Measurements from ENCODE around the gene CCDC138.

CCDC138 gene

DNA sequence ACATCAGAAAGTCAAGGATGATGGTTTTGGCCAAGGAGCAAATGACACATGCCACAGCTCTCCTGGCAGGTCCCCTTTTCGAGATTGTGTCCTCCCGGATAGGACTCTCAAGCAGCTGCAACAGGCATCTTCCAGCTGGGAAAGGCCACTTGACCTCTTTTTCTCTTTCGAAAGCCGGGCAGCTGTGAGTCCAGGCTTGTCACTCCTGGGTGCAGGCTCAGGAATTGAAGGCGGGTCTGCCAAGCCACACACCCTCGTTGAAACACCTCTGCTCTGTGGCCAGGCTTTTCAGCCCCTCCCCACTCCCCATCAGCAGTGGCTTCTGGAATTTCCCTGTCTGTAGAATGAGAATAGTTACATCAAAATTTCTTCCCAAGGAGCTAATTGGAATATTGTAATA lies 98.0 kb downstream of the CCDC138 start:
- DNase-seq (ENCODE audit: insufficient read length, low spot score) (no peak), FAIRE-seq (no peak)

DNA sequence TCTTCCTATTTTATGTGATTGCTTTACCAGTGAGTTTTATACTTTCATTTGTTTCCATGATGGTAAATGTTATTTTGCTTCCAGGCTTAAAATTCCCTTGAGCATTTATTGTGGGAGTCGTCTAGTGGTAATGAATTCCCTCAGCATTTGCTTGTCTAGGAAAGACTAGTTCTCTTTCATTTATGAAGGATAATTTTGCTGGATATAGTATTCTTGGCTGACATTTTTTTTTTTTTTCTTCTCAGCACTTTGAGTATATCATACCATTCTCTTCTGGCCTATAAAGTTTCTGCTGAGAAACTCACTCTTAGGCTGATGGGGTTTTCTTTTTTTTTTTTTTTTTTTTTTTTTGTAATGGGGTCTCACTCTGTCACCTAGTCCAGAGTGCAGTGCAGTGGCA lies 103.3 kb downstream of the CCDC138 start:
- DNase-seq (ENCODE audit: insufficient read length, low spot score) (no peak), FAIRE-seq (no peak)

DNA sequence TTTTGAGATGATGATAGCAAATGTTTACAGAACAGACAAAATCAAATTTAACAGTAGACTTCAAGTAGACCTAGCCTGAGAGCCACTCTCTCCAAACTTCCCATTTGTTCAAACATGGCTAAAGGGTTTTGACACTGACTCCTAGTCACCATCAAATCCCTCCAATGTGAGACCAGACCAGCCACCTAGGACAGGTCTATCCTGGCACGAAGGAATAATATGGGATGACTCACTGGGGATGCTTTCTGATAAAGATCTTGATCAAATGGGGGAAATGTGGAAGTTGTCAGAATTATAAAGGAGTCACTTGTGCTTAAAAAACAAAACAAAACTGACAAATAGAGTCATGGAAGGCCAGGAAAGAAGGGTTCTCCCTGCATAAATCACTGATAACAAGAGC lies 106.7 kb downstream of the CCDC138 start:
- no peak for FAIRE-seq
- DNase-seq (ENCODE audit: insufficient read length, low spot score) = no peak

DNA sequence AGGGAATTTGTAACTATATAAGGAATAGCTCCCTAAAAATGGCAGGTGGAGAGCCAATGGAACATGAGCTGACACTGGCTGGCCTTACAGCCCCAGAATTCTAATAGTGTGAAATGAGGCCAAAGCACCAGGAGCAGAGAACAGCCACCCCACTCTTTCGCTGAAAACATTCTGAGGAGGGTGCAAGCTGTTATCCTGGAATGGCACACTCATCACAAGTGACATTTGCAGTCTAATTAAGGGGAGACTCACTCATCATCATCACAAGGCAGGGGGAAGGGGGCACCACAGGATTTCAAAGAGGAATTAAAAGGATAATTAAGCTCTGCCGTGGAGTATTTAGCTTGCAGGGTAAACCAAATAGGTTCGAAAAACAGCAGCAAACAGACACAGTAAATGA lies 108.2 kb downstream of the CCDC138 start:
- FAIRE-seq (no peak), DNase-seq (ENCODE audit: insufficient read length, low spot score) (no peak)

DNA sequence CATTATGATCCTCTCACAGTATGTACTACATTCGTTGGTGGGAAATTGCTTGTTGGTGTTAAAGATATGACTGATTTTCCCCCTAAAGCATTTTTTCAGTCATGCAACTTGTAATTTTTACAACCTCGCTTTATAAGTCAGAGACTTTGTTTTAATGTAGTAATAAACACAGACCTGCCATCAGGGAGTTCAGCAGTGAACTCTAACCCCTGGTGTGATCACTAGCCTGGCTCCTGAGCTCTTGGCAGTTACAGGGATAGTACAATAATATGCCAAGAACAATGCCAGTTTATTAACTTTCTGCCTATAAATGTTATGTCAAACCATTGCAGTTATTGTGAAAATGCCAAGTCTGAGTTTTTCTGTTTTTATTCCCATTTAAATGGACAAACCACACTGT lies 108.6 kb downstream of the CCDC138 start:
- FAIRE-seq = no peak

DNA sequence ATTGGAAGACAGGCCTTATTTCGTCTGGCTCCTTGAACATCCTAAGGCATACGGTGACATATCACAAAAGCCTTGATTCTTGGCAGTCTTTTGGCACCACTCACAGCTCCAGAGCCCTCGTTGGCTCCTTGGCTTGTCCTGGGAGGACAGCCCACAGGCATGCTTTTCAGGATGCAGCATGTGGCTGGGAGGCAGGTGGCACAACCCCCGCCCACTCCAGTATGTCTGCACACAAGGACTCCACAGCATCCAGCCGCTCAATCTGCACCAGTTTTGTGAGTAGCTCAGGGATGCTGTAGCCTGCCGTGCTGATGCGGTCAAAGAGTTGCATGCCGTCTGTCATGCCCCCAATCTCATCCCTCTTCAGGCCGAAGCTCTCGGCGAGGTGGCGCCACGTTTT lies 110.2 kb downstream of the CCDC138 start:
- no peak for FAIRE-seq
- DNase-seq (ENCODE audit: insufficient read length, low spot score) = no peak

More for the DNA sequence above, 108.6 kb downstream of the CCDC138 start:
- DNase-seq (ENCODE audit: insufficient read length, low spot score) = no peak

DNA sequence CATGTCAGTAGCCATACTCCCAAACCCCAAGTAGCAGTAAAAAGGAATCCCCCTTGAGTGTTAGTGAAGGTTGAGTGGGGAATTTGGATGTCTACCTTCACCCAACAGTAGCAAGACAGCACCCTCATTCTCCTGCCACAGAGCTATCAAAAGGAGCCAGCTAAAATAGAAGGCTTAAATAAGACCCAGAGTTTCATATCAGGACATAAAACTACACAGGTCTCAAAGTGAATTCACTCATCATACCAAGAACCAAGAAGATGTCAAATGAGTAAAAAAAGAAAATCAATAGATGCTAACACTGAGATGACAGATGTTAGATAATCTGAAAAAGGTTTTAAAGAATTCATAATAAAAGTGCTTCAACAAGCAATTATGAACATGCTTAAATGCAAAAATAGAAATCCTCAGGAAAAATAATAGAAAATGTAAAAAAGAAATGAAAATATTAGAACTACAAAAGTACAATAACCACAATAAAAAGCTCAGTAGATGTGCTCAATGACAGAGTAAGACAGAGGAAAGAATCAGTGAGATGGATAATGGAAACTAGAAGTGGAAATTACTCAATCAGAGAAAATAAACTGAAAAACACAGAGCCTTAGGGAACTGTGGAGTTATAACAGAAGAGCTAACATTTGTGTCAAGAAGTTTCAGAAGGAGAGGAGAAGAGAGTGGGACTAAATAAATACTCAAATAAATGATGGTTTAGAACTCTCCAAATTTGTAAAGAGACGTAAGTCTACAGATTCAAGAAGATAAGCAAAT lies 111.9 kb downstream of the CCDC138 start:
- FAIRE-seq (no peak), DNase-seq (ENCODE audit: insufficient read length, low spot score) (no peak)

DNA sequence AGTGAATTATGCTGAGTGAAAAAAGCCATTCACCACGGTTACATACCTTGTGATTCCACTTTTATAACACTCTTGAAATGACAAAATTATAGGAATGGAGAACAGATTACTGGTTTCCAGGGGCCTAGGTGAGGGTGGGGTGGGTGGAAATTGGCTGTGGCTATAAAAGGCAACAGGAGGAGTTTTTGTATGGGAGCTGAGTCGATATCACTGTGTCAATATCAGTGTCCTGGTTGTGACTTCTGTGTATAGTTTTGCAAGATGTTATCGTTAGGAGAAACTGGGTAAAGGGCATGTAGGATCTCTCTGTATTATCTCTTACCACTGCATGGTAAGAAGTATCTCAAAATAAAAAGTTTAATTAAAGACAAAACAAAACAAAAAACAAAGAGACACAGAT lies 118.1 kb downstream of the CCDC138 start:
- DNase-seq (ENCODE audit: insufficient read length, low spot score) (no peak), FAIRE-seq (no peak)

DNA sequence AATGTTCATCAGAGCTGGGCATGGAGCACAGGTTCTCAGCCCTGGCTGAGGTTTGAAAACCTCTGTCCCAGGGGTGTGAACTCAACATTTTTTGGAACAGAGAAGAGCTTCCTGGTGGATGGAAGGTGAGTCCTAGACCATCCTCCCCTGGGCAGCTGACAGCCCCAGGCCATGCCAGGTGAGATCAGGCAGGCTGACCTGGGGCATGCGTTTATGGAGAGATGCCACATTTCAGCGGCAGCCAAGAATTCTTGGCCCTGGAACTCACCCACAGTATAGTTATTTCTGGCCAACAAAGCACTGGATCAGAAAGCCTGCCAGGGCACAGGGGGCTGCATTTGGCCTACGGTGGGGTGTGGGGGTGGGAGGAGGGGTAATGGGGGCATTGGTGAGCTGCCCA lies 118.6 kb downstream of the CCDC138 start:
- no peak for DNase-seq (ENCODE audit: insufficient read length, low spot score)
- FAIRE-seq = no peak

DNA sequence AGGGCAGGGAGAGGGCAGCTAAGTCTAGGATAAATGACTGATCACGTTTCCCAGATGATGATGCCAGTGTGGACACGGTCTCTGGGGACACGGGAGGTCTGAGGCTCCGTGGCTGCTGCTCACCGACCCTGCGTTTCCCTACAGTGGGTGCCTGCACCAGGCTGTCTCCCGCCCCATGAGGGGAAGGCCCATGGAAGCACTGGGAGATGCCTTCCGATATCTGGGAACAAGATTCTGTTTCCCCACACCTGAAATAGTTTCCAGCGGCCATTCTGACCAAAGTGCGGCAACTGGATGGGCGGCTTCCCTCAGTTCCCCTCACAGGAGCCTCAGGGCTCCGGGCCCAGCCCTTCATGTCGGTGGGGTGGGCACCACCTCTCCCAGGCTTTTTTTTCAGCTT lies 119.3 kb downstream of the CCDC138 start:
- no peak for FAIRE-seq

DNA sequence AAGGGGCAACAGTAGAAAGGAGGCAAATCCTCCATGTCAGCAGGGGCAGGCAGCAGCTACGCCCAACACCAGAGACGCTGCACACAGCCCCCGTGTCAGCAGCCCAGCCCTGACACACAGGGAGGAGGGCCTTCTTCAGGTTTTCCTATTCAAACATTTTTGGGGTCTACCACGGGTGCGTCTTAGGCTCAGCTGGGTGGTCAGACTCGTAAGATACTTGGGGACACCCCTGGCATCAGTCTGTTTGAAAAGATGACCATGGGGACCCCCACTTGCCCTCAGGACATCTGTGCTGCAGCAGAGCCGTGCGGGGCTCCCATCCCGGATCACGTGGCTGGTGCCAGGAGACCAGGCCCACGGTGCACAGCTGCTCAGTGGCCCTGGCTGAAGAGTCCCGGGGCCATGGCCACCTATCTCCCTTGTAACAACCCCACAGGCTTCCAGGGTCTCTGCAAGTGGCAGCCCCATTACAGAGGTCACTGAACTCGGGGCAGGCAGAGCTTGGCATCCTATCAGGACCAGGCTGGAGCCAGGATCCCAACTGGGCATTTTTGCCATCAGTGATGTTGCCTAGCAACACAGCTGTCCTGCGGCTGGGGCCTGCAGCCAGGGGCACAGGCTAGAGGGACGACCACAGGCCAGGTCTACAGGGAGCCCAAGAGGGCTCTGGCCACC lies 120.0 kb downstream of the CCDC138 start:
- DNase-seq (ENCODE audit: insufficient read length, low spot score) (no peak), FAIRE-seq (no peak)

More for the DNA sequence above, 119.3 kb downstream of the CCDC138 start:
- DNase-seq (ENCODE audit: insufficient read length, low spot score) = no peak

DNA sequence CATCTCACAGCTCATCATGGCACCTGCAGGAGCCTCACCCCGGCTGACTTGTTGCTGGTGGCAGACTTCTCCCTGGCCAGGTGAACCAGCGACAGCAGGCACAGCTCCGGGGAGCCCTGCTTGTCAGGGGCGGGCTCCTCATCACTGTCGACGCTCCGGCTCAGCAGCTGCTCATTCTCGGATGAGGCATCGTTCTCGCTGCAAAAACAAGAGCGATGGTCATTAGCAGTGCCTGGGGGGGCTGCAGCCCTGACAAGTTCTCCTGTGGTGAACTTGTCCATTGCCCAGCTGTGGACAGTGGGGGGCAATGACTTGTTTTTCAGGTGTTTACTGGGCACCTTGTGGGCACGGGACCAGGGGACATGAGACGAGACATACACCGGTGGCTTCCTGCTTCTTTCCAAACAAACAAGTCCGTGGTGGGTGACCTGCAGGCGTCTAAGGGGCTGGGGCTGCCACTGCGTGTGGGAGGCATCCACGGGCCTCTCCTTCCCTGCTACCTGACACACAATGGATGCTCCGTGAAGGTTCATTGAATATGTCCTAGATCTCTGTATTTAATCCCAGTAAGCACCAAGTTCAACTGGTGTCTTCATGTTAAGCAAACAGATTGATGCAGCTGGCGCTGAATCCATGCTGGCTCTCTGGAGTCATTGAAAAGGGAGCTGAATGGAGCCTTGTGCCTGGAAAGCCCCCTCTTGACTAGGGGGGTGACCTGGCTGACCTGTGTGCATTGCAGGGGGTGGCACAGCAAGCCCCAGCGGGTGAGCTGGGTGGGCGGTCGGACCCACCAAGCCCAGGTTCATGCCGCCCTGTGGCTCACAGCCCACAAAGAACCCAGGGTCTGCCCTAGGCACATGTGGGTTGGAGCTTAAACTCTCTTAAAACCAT lies 121.5 kb downstream of the CCDC138 start:
- no peak for FAIRE-seq
- no peak for DNase-seq (ENCODE audit: insufficient read length, low spot score)

DNA sequence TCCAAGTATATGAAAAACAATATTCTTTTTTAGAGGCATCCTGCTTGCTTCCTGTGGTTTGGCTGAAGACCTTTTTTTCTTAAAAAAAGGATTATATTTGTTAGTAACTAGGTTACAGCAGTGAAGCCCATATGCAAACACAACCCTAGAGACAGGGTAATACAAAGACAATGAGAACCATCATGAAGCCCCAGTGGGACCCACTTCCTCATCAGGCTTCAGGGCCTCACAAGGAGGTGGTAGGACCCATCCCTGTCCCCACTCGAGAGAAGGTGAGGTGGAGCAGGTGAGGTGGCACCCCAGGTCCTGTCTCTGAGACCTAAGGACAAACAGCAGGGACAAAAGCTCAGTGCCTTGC lies 122.1 kb downstream of the CCDC138 start:
- no peak for FAIRE-seq
- DNase-seq (ENCODE audit: insufficient read length, low spot score) = no peak

DNA sequence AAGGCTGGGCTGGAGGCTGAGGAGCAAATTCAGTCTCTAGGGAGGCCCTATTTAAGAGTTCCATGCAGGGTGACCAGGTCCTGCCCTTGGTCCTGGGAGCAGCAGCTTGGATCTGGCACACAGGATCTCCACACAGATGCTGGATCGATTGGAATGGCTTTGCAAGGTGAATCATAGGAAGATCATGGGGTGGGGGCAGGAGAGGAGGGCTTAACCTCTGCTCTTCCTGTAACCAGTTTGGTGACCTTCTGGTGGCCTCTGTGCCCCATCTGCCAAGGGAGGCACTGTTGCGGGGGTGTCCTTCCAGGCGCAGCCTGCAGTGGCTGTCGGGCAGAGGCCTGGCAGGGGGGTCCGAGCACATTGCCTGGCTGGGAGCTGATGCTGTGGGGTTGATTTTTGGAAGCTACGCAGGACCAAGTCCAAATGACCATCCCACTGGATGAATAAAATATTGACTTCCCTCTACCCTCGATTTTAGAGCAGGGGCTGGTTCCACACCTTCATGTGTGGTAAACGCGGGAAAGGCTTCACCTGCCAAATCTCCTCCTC lies 122.8 kb downstream of the CCDC138 start:
- FAIRE-seq (no peak), DNase-seq (ENCODE audit: insufficient read length, low spot score) (no peak)

DNA sequence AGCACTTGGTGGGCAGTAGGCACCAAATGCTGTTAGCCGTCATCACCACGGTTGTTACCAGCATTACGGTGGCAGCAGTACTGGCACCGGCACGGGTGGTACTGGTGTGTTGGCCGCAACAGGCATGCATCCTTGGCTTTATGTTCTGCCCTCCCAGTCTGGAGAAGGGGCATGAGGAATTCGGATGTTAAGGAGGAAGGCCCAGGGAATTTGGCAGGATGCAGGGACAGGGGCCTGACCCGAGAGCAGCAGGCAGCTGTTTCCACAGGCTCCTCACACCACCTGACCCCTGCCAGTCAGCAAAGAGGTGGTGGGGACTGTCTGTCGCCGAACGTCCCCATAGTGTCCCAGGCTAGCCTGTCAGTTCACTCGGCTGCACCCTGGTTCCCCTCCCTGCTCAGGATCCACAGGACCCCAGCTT lies 123.5 kb downstream of the CCDC138 start:
- no peak for FAIRE-seq
- no peak for DNase-seq (ENCODE audit: insufficient read length, low spot score)

DNA sequence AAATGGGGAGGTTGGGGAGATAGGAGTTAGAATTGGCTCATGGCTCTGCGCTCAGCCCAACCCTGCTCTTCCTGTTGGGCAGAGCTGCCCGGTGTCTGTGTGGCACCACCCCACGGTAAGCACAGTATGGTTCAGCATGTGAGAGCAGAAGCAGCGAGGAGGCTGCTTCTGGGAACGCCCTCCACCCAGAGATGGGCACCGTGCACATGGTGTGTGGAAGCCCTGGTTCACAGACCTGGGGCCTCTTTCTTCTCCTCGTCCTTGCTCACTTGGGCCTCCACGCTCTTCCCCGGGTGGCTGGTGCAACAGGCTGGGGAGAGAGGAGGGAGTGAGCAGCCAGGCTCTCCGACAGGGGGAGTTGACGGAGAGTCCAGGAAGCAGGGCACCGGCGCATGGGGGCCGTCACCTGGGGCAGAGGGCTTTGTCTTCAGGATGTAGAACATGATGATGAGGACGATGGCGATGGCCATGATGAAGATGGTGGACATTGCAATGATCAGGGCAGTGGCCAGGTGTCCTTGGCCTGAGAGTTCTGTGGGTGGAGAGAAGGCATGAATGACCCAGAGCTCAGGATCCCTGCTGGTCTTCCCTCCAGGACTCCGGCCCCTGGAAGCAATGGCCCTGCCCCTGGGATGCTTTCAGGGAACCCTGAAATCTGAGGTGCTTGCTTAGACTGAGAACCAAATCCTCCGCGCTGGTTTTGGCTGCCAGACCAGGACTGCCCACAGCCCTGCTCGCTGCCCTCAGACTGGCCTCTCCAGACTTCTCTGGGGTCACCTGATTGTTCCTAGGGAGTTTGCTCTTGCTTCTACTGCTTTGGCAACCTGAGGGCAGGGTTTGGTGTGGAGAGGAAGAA lies 124.2 kb downstream of the CCDC138 start:
- no peak for DNase-seq (ENCODE audit: insufficient read length, low spot score)
- no peak for FAIRE-seq

DNA sequence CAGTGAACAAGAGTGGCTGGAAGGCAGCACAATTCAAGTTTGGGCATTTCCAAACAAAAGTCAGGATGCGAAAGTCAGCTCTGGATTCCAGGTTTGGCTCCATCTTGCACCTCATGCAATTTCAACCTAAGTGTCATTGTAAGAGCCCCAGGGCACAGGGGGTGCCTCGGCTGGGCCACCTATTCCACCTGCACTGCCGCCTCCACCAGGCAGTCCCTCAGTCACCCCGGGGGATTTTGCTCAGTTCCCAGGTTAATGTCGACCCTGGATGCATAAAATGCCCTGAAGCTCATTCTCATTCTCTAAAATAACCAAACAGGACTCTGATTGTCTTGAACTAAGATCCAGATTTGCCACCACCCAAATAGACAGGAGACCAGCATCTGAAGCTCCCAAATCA lies 124.8 kb downstream of the CCDC138 start:
- FAIRE-seq (no peak), DNase-seq (ENCODE audit: insufficient read length, low spot score) (no peak)

DNA sequence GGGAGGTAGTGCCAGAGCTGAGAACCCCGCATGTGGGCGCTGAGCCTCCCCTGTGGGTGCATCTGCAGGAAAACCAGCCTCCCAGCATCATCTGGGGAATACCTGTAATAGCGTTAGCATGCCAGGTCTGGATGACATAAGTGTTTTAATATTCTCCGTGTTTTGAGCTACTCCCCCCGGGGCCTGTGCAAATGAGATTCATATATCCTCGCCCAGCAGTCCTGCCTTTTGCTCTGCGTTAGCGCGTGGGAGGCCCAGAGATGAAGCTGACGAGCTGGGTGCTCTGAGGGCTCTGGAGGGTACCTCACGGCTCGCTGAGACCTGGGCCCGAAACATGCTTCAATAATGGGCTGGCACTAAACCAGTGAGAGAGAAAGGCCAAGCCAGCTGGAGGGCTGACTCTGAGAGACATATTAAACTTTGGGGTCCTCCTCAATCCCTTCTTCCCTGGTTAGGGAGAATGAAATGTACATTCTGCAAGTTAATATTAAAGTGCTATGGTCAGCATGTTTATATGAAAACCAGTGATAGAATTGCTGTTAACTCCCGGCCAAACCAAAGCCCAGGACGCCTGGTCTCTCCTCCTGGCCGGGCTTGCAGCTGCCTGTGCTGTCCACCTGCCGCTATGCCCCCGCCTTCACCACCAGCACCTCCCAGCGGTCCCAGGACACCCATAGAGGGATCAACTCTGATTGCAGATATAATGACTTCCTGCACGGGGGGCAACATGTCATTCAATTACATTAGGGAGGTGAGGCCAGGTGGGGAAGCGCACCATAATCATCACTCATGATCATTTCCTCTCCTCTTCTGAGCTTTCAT lies 125.4 kb downstream of the CCDC138 start:
- FAIRE-seq (no peak), DNase-seq (ENCODE audit: insufficient read length, low spot score) (no peak)

DNA sequence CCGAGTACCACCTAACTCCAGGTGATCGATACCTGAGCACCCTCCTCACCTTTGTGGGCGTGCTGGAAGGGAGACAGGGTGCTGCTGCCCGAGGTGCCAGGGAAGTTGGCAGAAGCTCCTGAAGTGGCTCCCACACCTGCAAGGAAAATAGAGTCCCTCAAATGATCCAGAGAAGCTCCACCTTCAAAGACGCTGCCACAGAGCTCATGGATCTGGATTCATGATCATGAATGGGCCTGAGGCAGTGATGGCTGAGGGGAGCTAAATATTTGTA lies 126.0 kb downstream of the CCDC138 start:
- DNase-seq (ENCODE audit: insufficient read length, low spot score) = no peak
- no peak for FAIRE-seq
